CD4-positive, alpha-beta T cell treated with Interleukin-1 beta for 1 hour (primary cell): ENCODE data around the gene KLK7.

Source experiments
- DNase-seq, 2 donors: peaks; one replicate each; pipeline ENCODE4 v3.0.0-alpha.2; 2020 to 2022

The KLK7 gene

GRCh38 chr19:50928831-50929230 is 54.9 kb downstream of the KLK7 start:
- DNase-seq = no peak
